ENCODE measurements around the gene POLE. TPM values are rescaled to one million over a fixed set of nuclear protein-coding genes. Genes with fewer than 3 reads are reported as not detected.

Gene POLE
- total RNA-seq (20.1 and 46.1 TPM in 2 replicates), polyA plus RNA-seq (13.3 and 19.3 TPM in 2 replicates)

GRCh38 chr12:132687211-132688164, at the start of gene POLE, which contains the start of gene PXMP2:
Gene POLE (minus strand): TSS chr12:132687342. CDS start chr12:132687315, 27 bp downstream.
Gene PXMP2 (plus strand): TSS chr12:132687587. CDS start chr12:132687671, 84 bp downstream.
- peak; percentile 98 for DNase-seq (ENCODE audit: low read depth in 1 of 2, low spot score in 1 of 2)
- TF ChIP-seq CTCF (IDR thresholded peaks at IDR 0.05; ENCODE audit: low read depth, low read length): no peak
- Histone ChIP-seq H3K27ac (peak within 1 kb of the TSS; percentile 76), H3K36me3 (no peaks in the 10 kb centered on the region), H3K27me3 (peaks cover 8% of the 10 kb centered on the region), H3K4me1 (ENCODE audit: low read depth) (peaks cover 7% of the 10 kb centered on the region), H3K4me3 (peak within 1 kb of the TSS; percentile 77), H3K9me3 (ENCODE audit: low read depth) (no peaks in the 10 kb centered on the region)

- Histone ChIP-seq H3K4me1 (ENCODE audit: low read depth) (peaks cover 6% of the 10 kb centered on the region), H3K27me3 (no peaks in the 10 kb centered on the region), H3K27ac (no peak overlapping the region), H3K36me3 (peaks cover 69% of the 10 kb centered on the region), H3K9me3 (ENCODE audit: low read depth) (no peaks in the 10 kb centered on the region), H3K4me3 (no peak overlapping the region)
- no peak for TF ChIP-seq CTCF (IDR thresholded peaks at IDR 0.05; ENCODE audit: low read depth, low read length)
- DNase-seq (ENCODE audit: low read depth in 1 of 2, low spot score in 1 of 2): no peak
These were observed 49.8 kb upstream of the POLE start for GRCh38 chr12:132736913-132737312.

- peaks cover 6% of the 10 kb centered on the region for H3K4me1 ChIP-seq (ENCODE audit: low read depth)
- H3K4me3 ChIP-seq: no peak overlapping the region
- peaks cover 71% of the 10 kb centered on the region for H3K36me3 ChIP-seq
- H3K9me3 ChIP-seq (ENCODE audit: low read depth): no peaks in the 10 kb centered on the region
- no peaks in the 10 kb centered on the region for H3K27me3 ChIP-seq
- TF ChIP-seq CTCF (IDR thresholded peaks at IDR 0.05; ENCODE audit: low read depth, low read length): no peak
- DNase-seq (ENCODE audit: low read depth in 1 of 2, low spot score in 1 of 2): no peak
- no peak overlapping the region for H3K27ac ChIP-seq
These were observed 49.2 kb upstream of the POLE start for GRCh38 chr12:132736378-132736777.

- no peak overlapping the region for H3K4me3 ChIP-seq
- peaks cover 71% of the 10 kb centered on the region for H3K36me3 ChIP-seq
- no peak overlapping the region for H3K27ac ChIP-seq
- no peaks in the 10 kb centered on the region for H3K27me3 ChIP-seq
- no peaks in the 10 kb centered on the region for H3K9me3 ChIP-seq (ENCODE audit: low read depth)
- DNase-seq (ENCODE audit: low read depth in 1 of 2, low spot score in 1 of 2): no peak
- TF ChIP-seq CTCF (IDR thresholded peaks at IDR 0.05; ENCODE audit: low read depth, low read length): no peak
- peaks cover 1% of the 10 kb centered on the region for H3K4me1 ChIP-seq (ENCODE audit: low read depth)
These were observed 48.4 kb upstream of the POLE start for GRCh38 chr12:132735496-132735895.

- TF ChIP-seq CTCF (IDR thresholded peaks at IDR 0.05; ENCODE audit: low read depth, low read length): no peak
- Histone ChIP-seq H3K27me3 (no peaks in the 10 kb centered on the region), H3K4me1 (ENCODE audit: low read depth) (no peaks in the 10 kb centered on the region), H3K36me3 (peaks cover 64% of the 10 kb centered on the region), H3K4me3 (no peak overlapping the region), H3K27ac (no peak overlapping the region), H3K9me3 (ENCODE audit: low read depth) (no peaks in the 10 kb centered on the region)
- no peak for DNase-seq (ENCODE audit: low read depth in 1 of 2, low spot score in 1 of 2)
These were observed 47.1 kb upstream of the POLE start for GRCh38 chr12:132734206-132734605.

Data from cardiac muscle cell (in vitro differentiated cells and primary cell).